Coronary artery (tissue), 2 donors: Measurements from ENCODE around the gene NUP54.

Experiments used
- DNase-seq: peaks from one replicate; pipeline ENCODE4 v3.0.0-alpha.2; 2017; ENCODE audit warnings: low spot score
- H3K27ac ChIP-seq, 2 donors: fragments of 200-600 bp; sonication (generic); one replicate each; pipeline ENCODE4 v1.5.1; 2016 to 2019
- H3K4me3 ChIP-seq: fragments of 200-600 bp; sonication (generic); 2 replicates; pipeline ENCODE4 v1.5.1; 2016; ENCODE audit warnings: mild to moderate bottlenecking, moderate library complexity
- TF ChIP-seq, protein P1 (sequence below): fragments of 200-600 bp; sonication (generic); IDR thresholded peaks from one replicate; pipeline ENCODE4 v1.5.1; 2019; ENCODE audit warnings: antibody characterized with exemption

NUP54 gene

GRCh38 chr4:76188557-76188956 is 40.4 kb upstream of the NUP54 start:
- no peak for DNase-seq
- Histone ChIP-seq H3K4me3 (peak overlapping the region; percentile 0), H3K27ac (peak overlapping the region in 1 of 2 donors; percentile 65)
- TF ChIP-seq, protein P1, sequence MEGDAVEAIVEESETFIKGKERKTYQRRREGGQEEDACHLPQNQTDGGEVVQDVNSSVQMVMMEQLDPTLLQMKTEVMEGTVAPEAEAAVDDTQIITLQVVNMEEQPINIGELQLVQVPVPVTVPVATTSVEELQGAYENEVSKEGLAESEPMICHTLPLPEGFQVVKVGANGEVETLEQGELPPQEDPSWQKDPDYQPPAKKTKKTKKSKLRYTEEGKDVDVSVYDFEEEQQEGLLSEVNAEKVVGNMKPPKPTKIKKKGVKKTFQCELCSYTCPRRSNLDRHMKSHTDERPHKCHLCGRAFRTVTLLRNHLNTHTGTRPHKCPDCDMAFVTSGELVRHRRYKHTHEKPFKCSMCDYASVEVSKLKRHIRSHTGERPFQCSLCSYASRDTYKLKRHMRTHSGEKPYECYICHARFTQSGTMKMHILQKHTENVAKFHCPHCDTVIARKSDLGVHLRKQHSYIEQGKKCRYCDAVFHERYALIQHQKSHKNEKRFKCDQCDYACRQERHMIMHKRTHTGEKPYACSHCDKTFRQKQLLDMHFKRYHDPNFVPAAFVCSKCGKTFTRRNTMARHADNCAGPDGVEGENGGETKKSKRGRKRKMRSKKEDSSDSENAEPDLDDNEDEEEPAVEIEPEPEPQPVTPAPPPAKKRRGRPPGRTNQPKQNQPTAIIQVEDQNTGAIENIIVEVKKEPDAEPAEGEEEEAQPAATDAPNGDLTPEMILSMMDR: no peak

GRCh38 chr4:76188149-76188548 is 40.0 kb upstream of the NUP54 start:
- TF ChIP-seq, protein P1: no peak
- no peak for DNase-seq
- peak overlapping the region in 1 of 2 donors; percentile 65 for H3K27ac ChIP-seq
- H3K4me3 ChIP-seq: peak overlapping the region; percentile 0

GRCh38 chr4:76187152-76187551 is 39.0 kb upstream of the NUP54 start:
- no peak for DNase-seq
- H3K27ac ChIP-seq: peak overlapping the region in 1 of 2 donors; percentile 12
- no peak overlapping the region for H3K4me3 ChIP-seq
- TF ChIP-seq, protein P1: no peak

DNA sequence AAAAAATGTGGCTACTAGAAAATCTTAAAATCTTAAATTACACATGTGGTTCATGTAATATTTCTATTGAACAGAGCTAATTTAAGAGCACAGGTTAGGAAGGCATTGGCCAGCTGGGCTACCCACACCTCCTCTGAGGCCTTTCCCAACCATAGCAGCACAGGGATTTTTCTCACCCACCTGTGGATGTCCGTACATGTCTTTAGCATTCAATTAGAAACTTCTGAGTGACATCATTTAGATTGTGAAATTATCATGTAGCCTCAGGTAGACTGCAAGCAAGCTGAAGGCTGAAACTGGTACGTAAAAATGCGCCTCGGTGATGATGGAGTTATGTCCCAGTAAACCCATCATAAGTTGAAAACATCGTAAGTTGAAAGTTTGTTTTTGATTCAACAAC is 34.3 kb upstream of the NUP54 start:
- no peak for DNase-seq
- no peak overlapping the region for H3K4me3 ChIP-seq
- TF ChIP-seq, protein P1: no peak
- H3K27ac ChIP-seq: no peak overlapping the region

GRCh38 chr4:76179398-76180318 is 31.5 kb upstream of the NUP54 start:
- TF ChIP-seq, protein P1: peak; percentile 92
- no peak overlapping the region for H3K4me3 ChIP-seq
- peak; percentile 83 for DNase-seq
- no peak overlapping the region for H3K27ac ChIP-seq

GRCh38 chr4:76178296-76178695 is 30.1 kb upstream of the NUP54 start:
- TF ChIP-seq, protein P1: no peak
- DNase-seq: no peak
- Histone ChIP-seq H3K4me3 (no peak overlapping the region), H3K27ac (no peak overlapping the region)

DNA sequence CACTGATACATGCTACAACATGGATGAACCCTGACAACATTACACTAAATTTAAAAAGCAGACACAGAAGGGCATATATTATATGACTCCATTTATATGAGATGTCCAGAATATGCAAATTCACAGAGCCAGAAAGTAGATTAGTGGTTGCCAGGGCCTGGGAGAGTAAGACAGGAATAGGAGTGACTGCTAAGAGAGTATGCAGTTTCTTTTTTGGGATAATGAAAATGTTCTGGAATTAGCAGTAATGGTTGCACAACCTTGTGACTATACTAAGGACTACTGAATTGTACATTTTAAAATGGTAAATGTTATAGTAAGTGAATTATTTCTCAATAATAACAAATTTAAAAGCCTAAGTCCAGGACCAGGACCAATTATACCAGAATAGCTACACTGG is 29.5 kb upstream of the NUP54 start:
- TF ChIP-seq, protein P1: no peak
- Histone ChIP-seq H3K4me3 (no peak overlapping the region), H3K27ac (no peak overlapping the region)
- no peak for DNase-seq
